Cardiac fibroblast (primary cell): ENCODE measurements around the gene SLC39A10.
A peak's percentile ranks its signal among the peaks of the same experiment; 100 is the strongest.

Experiments
- DNase-seq, 2 donors: peaks; one replicate each; pipeline versions ENCODE4 v3.0.0 to v3.0.0-alpha.2; 2010; ENCODE audit warnings: low read depth in 2 of 2
- H3K4me3 ChIP-seq, 2 donors: replicated peaks in 1 of 2; 1 replicate in 1 of 2; 2 replicates in 1 of 2; pipeline ENCODE4 v1.5.1; 2011; ENCODE audit warnings: low read depth in 2 of 2, low read length in 2 of 2, mild to moderate bottlenecking in 2 of 2, moderate library complexity in 1 of 2
- TF ChIP-seq, protein P1 (sequence below): IDR thresholded peaks from one replicate; pipeline ENCODE4 v1.5.1; 2011; ENCODE audit warnings: low read depth, mild to moderate bottlenecking, low read length, inconsistent platforms

Gene SLC39A10

DNA sequence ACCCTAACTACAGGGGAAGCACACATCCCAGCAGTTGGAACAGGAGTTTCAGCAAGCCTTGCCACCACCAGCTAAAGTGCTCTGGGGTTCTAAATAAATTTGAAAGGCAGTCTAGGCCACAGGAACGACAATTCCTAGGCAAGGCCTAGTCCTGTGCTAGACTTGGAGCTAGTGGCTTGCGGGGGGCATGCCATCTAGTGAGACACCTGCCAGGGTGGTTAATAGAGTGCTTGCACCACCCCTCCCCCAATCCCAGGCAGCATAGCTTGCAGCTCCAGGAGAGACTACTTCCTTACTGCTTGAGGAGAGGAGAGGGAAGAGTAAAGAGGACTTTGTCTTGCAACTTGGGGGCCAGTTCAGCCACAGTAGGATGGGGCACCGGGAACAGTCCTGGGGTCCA lies 101.8 kb downstream of the SLC39A10 start:
- TF ChIP-seq, protein P1, sequence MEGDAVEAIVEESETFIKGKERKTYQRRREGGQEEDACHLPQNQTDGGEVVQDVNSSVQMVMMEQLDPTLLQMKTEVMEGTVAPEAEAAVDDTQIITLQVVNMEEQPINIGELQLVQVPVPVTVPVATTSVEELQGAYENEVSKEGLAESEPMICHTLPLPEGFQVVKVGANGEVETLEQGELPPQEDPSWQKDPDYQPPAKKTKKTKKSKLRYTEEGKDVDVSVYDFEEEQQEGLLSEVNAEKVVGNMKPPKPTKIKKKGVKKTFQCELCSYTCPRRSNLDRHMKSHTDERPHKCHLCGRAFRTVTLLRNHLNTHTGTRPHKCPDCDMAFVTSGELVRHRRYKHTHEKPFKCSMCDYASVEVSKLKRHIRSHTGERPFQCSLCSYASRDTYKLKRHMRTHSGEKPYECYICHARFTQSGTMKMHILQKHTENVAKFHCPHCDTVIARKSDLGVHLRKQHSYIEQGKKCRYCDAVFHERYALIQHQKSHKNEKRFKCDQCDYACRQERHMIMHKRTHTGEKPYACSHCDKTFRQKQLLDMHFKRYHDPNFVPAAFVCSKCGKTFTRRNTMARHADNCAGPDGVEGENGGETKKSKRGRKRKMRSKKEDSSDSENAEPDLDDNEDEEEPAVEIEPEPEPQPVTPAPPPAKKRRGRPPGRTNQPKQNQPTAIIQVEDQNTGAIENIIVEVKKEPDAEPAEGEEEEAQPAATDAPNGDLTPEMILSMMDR: no peak
- no peak overlapping the region for H3K4me3 ChIP-seq
- no peak for DNase-seq

DNA sequence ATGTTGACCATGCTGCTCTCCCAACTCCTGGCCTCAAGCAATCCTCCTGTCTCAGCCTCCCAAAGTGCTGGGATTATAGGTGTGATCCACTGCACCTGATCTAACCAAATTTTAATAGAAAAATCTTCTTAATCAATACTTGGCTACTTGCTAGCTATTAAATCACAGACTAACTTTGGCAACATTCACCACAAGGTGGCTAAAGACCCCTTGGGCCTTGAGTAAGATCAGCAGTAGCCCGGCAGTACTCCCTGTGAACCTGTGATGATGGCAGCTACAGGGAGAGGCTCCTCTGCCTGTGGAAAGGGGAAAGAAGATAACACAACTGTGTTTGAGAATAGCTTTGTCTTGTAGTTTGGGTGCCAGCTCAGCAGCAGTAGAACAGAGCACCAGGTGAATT lies 102.9 kb downstream of the SLC39A10 start:
- no peak overlapping the region for H3K4me3 ChIP-seq
- TF ChIP-seq, protein P1: no peak
- no peak for DNase-seq

DNA sequence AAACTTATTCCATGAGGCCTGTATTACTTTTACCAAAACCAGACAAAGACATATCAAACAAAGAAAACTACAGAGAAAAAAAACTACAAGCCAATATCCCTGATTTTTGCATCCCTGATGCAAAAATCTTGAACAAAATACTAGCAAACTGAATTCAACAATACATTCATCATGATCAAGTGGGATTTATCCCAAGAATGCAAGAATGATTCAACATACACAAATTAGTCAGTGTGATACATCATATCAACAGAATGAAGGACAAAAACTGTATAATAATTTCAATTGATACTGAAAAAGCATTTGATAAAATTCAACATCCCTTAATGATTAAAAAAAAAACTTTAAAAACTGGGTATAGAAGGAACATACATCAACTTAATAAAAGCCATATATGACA lies 106.8 kb downstream of the SLC39A10 start:
- no peak overlapping the region for H3K4me3 ChIP-seq
- DNase-seq: no peak
- TF ChIP-seq, protein P1: no peak

DNA sequence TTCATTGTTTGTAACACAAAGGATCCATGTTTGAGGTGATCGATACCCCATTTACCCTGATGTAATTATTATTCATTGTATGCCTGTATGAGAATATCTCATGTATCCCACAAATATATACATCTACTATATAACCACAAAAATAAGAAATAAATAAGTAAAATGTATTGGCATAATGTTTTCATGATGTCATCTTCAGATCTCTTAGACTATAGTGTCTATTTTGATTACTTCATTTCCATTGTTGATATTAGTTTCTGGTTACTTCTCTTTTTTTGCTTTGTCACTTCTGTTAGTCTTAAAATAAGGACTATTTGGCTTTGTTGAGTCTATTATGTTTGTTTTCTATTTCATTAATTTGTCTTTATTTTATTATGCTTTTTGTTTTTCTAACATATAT lies 109.7 kb downstream of the SLC39A10 start:
- DNase-seq: no peak

DNA sequence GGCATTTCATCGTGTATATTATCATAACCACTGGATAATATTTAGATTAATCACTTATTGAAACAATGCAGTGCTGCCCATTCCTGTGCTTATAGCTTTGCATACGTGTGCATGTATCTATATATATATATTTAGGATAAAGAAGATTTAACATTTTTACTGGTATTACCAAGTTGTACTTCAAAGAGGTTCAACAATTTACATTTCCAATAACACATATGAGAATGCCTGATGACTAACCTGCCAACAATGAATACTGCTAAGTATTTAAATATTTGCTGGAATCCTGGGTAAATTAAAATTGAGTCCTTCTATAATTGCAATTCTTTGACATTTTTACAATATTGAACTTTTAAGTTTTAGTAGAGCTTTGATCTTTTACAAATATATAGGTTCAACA lies 111.4 kb downstream of the SLC39A10 start:
- TF ChIP-seq, protein P1: no peak
- peak in 1 of 2 donors; percentile 25 for DNase-seq

More for the DNA sequence above, 109.7 kb downstream of the SLC39A10 start:
- TF ChIP-seq, protein P1: no peak
- H3K4me3 ChIP-seq: no peak overlapping the region

DNA sequence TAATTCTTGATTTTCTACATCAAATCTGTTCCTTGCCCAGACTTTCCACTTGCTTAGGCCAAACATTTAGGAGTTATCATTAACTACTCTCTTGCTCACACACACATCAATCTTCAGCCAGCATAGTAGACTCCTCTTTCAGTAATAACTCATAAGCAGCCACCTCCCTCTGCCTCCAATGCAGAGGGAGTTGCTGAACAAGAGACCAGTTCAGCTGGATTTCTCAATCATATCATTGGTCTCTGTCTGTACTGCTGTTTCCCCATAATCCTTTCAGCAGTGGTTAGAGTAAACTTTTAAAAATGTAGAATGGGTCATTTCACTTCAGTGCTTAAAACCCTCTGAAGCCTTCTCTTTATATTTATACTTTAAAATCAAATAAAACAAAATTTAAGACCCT lies 112.9 kb downstream of the SLC39A10 start:
- no peak overlapping the region for H3K4me3 ChIP-seq
- DNase-seq: no peak
- TF ChIP-seq, protein P1: no peak

More for the DNA sequence above, 111.4 kb downstream of the SLC39A10 start:
- no peak overlapping the region for H3K4me3 ChIP-seq

DNA sequence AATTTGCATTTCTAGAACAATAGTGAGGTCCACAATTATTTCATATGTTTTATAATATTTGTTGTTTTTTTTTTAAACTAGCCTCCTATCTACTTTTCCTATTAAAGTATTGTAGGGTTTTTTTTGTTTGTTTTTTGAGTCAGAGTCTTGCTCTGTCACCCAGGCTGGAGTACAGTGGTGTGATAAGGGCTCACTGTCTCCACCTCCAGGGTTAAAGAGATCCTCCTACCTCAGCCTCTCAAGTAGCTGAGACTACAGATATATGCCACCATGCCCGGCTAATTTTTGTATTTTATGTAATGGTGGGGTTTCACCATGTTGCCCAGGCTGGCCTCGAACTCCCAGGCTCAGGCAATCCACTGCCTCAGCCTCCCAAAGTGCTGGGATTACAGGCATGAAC lies 122.5 kb downstream of the SLC39A10 start:
- DNase-seq: peak in 1 of 2 donors; percentile 32
- TF ChIP-seq, protein P1: no peak

More for the DNA sequence above, 122.5 kb downstream of the SLC39A10 start:
- no peak overlapping the region for H3K4me3 ChIP-seq
